ENCODE results near the gene SRGAP1. TPM values are rescaled to one million over a fixed set of nuclear protein-coding genes. Genes with fewer than 3 reads are reported as not detected.

Gene SRGAP1
- polyA plus RNA-seq, 1 donor (not counting 4 experiments of a cell fraction or from before 2014, with no cell fraction given), result 4.5 TPM

DNA sequence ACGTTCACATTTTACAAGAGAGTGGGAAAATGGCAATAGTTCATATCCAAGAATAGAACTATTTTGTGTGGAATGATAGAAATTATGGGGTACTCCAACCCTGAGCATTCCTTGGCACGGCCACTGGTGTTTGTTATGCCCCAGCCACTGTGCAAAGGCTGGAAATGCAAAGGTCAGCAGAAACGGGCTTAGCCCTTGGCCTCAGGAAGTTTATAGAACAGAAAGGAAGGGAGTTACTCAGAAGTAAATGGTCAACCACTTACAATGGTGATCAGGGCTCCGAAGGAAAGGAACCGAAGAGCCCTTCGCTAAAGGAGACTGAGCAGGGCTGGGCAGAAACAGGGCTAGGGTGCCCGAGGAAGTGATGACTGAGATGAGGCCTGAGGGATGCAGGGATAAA, 332.5 kb downstream of the SRGAP1 start:
- no peak overlapping the region for H3K9ac ChIP-seq (ENCODE audit: control insufficient read depth, extremely low read depth, insufficient read depth, low read length)
- no peak overlapping the region for H2AFZ ChIP-seq (ENCODE audit: control insufficient read depth, low read length)
- DNase-seq (ENCODE audit: low read depth, low spot score), result no peak
- no peak overlapping the region for H3K4me2 ChIP-seq (ENCODE audit: control insufficient read depth, extremely low read depth, insufficient read depth, low read depth, low read length)
- H3K36me3 ChIP-seq (ENCODE audit: control insufficient read depth in 2 of 2, extremely low read depth in 1 of 2, insufficient read depth in 2 of 2, low read length in 2 of 2), result no peaks in the 10 kb centered on the region
- H3K9me1 ChIP-seq (ENCODE audit: control insufficient read depth, extremely low read depth, insufficient read depth, low read length), result no peaks in the 10 kb centered on the region
- no peaks in the 10 kb centered on the region for H3K27me3 ChIP-seq (ENCODE audit: control insufficient read depth, extremely low read depth, insufficient read depth, low read length)
- H4K20me1 ChIP-seq (ENCODE audit: control insufficient read depth, extremely low read depth, insufficient read depth, low read length), result no peaks in the 10 kb centered on the region
- dilution Hi-C loops (cut with MboI; ENCODE audit: extremely low pct_ligation_motif_present, low sequenced_read_pairs), result no loop called here
- TF ChIP-seq, protein P1, sequence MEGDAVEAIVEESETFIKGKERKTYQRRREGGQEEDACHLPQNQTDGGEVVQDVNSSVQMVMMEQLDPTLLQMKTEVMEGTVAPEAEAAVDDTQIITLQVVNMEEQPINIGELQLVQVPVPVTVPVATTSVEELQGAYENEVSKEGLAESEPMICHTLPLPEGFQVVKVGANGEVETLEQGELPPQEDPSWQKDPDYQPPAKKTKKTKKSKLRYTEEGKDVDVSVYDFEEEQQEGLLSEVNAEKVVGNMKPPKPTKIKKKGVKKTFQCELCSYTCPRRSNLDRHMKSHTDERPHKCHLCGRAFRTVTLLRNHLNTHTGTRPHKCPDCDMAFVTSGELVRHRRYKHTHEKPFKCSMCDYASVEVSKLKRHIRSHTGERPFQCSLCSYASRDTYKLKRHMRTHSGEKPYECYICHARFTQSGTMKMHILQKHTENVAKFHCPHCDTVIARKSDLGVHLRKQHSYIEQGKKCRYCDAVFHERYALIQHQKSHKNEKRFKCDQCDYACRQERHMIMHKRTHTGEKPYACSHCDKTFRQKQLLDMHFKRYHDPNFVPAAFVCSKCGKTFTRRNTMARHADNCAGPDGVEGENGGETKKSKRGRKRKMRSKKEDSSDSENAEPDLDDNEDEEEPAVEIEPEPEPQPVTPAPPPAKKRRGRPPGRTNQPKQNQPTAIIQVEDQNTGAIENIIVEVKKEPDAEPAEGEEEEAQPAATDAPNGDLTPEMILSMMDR (optimal IDR thresholded peaks at IDR 0.05 in 1 of 3, IDR thresholded peaks at IDR 0.05 in 1 of 3, conservative IDR thresholded peaks at IDR 0.05 in 1 of 3; ENCODE audit: extremely low read depth in 1 of 3, insufficient read depth in 2 of 3, low read length in 3 of 3), result no peak
- TF ChIP-seq EZH2 (IDR thresholded peaks at IDR 0.05; ENCODE audit: low read length), result no peak
- H3K79me2 ChIP-seq (ENCODE audit: control insufficient read depth, insufficient read depth, low read length), result no peaks in the 10 kb centered on the region
- FAIRE-seq, result no peak
- H3K27ac ChIP-seq (ENCODE audit: control insufficient read depth, insufficient read depth, low read length), result no peak overlapping the region
- H3K4me1 ChIP-seq (ENCODE audit: control insufficient read depth, extremely low read depth, insufficient read depth, low read length), result peaks cover 35% of the 10 kb centered on the region
- no peak overlapping the region for H3K4me3 ChIP-seq (ENCODE audit: control insufficient read depth in 2 of 3, extremely low read depth in 1 of 3, insufficient read depth in 2 of 3, low read depth in 1 of 3, low read length in 3 of 3)
- no peaks in the 10 kb centered on the region for H3K9me3 ChIP-seq (ENCODE audit: control insufficient read depth, low read depth, low read length)

DNA sequence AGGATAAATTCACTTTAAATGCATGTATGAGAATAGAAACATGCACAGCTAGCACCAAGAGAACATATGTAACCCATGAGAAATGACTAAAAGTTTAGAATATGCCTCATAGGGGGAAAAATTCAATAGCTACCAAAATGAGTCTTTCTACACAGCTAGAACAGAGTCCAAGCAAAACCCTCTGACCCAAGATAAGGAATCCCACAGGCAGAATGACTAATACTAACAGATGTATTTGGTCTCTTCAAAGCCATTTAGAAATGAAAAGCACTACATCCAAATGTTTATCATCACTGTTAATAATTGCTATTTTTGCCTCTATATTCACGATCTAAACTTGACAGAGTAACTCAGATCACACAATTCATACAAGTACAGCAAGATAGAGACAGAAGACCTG, 333.6 kb downstream of the SRGAP1 start:
- no peaks in the 10 kb centered on the region for H3K27me3 ChIP-seq (ENCODE audit: control insufficient read depth, extremely low read depth, insufficient read depth, low read length)
- peak; percentile 5 for FAIRE-seq

More for the DNA sequence above, 333.6 kb downstream of the SRGAP1 start:
- no peaks in the 10 kb centered on the region for H3K79me2 ChIP-seq (ENCODE audit: control insufficient read depth, insufficient read depth, low read length)
- H3K4me3 ChIP-seq (ENCODE audit: control insufficient read depth in 2 of 3, extremely low read depth in 1 of 3, insufficient read depth in 2 of 3, low read depth in 1 of 3, low read length in 3 of 3), result no peak overlapping the region
- no peak overlapping the region for H3K27ac ChIP-seq (ENCODE audit: control insufficient read depth, insufficient read depth, low read length)
- no peak for TF ChIP-seq EZH2 (IDR thresholded peaks at IDR 0.05; ENCODE audit: low read length)
- TF ChIP-seq, protein P1 (optimal IDR thresholded peaks at IDR 0.05 in 1 of 3, IDR thresholded peaks at IDR 0.05 in 1 of 3, conservative IDR thresholded peaks at IDR 0.05 in 1 of 3; ENCODE audit: extremely low read depth in 1 of 3, insufficient read depth in 2 of 3, low read length in 3 of 3), result no peak
- no peaks in the 10 kb centered on the region for H3K36me3 ChIP-seq (ENCODE audit: control insufficient read depth in 2 of 2, extremely low read depth in 1 of 2, insufficient read depth in 2 of 2, low read length in 2 of 2)
- H2AFZ ChIP-seq (ENCODE audit: control insufficient read depth, low read length), result no peak overlapping the region
- no peaks in the 10 kb centered on the region for H3K9me1 ChIP-seq (ENCODE audit: control insufficient read depth, extremely low read depth, insufficient read depth, low read length)
- H3K4me1 ChIP-seq (ENCODE audit: control insufficient read depth, extremely low read depth, insufficient read depth, low read length), result peaks cover 36% of the 10 kb centered on the region
- H3K9ac ChIP-seq (ENCODE audit: control insufficient read depth, extremely low read depth, insufficient read depth, low read length), result no peak overlapping the region
- no peak for DNase-seq (ENCODE audit: low read depth, low spot score)
- H4K20me1 ChIP-seq (ENCODE audit: control insufficient read depth, extremely low read depth, insufficient read depth, low read length), result no peaks in the 10 kb centered on the region
- no peaks in the 10 kb centered on the region for H3K9me3 ChIP-seq (ENCODE audit: control insufficient read depth, low read depth, low read length)
- dilution Hi-C loops (cut with MboI; ENCODE audit: extremely low pct_ligation_motif_present, low sequenced_read_pairs), result no loop called here
- H3K4me2 ChIP-seq (ENCODE audit: control insufficient read depth, extremely low read depth, insufficient read depth, low read depth, low read length), result no peak overlapping the region
